Measurements from ENCODE around the gene IGFBP5. TPM values are rescaled to one million over a fixed set of nuclear protein-coding genes. Genes with fewer than 3 reads are reported as not detected.

Gene IGFBP5
- total RNA-seq, 1 experiment from 2014 or later: 3.9 TPM

DNA sequence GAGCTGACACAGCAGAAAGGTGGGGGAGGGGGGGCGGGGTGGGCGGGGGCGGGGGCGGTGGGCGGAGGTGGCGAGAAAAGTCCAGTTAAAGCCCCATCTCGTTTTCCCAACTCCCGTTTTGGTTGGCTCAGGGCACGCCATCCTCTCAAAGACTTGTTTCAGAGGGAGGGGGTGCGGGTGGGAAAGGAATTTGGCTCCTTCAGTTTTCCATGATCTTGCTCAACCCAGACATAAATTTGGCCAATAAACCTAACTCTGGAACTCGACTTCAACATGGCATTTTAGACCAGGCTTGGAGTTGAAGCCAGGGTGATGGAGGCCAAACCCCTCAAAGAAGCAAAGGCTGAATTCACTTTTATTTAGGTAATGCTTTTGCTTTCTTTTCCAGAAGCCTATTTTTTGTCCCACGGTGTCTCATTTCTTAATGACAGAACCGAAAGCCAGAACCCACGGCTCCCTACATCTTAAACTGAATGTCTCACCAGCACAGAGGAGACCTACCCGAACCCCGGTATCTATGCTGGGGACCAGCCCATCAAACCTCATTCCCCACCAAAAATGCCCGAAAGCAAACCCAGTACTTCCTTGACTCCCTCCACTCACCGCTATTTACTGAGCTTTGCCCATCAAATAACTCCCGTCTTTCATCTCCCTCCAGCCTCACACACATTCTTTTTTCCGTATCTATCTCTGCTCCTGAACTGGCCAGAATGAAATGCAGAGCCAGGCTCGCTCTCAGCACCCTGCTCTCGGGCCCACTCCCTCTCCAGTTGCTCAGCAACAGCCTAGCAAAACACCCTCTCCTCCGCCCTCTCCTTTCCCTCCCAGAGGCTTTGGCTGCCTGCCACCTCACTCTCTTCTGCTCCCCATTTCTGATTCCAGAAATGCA is 4.3 kb downstream of the IGFBP5 start:
- DNase-seq (ENCODE audit: low read depth, low spot score) (no peak), ATAC-seq (no peak)
- Histone ChIP-seq H3K9ac (ENCODE audit: low read length) (no peak overlapping the region), H3K4me1 (ENCODE audit: control insufficient read depth in 1 of 2, insufficient read depth in 2 of 2, low read length in 2 of 2) (peaks cover 15 to 57% of the 10 kb centered on the region in 2 experiments), H3K4me2 (ENCODE audit: low read length) (peak overlapping the region; percentile 100), H3K9me3 (ENCODE audit: control insufficient read depth in 1 of 2, insufficient read depth in 1 of 2, low read depth in 1 of 2, low read length in 2 of 2) (no peaks in the 10 kb centered on the region), H3K4me3 (replicated peaks in 1 of 2; ENCODE audit: low read depth in 1 of 2, low read length in 2 of 2) (no peak overlapping the region; a peak in 1 of 4 replicates), H3K79me2 (ENCODE audit: insufficient read depth, low read length) (no peaks in the 10 kb centered on the region), H3K27me3 (ENCODE audit: insufficient read depth, low read length) (no peaks in the 10 kb centered on the region), H4K20me1 (ENCODE audit: insufficient read depth) (no peaks in the 10 kb centered on the region), H2AFZ (ENCODE audit: low read depth, low read length, poor library complexity, severe bottlenecking) (peak overlapping the region; percentile 74), H3K27ac (ENCODE audit: low read depth, low read length) (no peak overlapping the region), H3K36me3 (ENCODE audit: control insufficient read depth in 1 of 2, insufficient read depth in 2 of 2, low read length in 2 of 2) (no peaks in the 10 kb centered on the region), H3K9me2 (ENCODE audit: insufficient read depth) (no peaks in the 10 kb centered on the region)
- ChIA-PET POLR2A (no interaction called here), RAD21 (ENCODE audit: low non-redundant PET in 1 of 2, low total read pairs in 2 of 2, uncharacterized antibody in 2 of 2, unreplicated experiment in 2 of 2) (no interaction called here), CTCF (no interaction called here)
- TF ChIP-seq EZH2phosphoT487 (IDR thresholded peaks at IDR 0.05; ENCODE audit: borderline replicate concordance) (no peak), JUND (IDR thresholded peaks at IDR 0.05) (no peak), ELF1 (IDR thresholded peaks at IDR 0.05; ENCODE audit: borderline replicate concordance, low read depth) (no peak), RAD21 (IDR thresholded peaks at IDR 0.05; ENCODE audit: low read depth) (no peak), SIN3A (IDR thresholded peaks at IDR 0.05; ENCODE audit: low read depth) (no peak), EGR1 (IDR thresholded peaks at IDR 0.05; ENCODE audit: low read depth) (no peak), POLR2A (IDR thresholded peaks at IDR 0.05; ENCODE audit: borderline replicate concordance, extremely low read depth, insufficient read depth, insufficient read length) (no peak), TCF7L2 (IDR thresholded peaks at IDR 0.05; ENCODE audit: borderline replicate concordance, extremely low read depth, insufficient read depth, insufficient read length) (no peak), YY1 (IDR thresholded peaks at IDR 0.05; ENCODE audit: extremely low read depth, insufficient replicate concordance, low read depth, low read length) (no peak), SRF (IDR thresholded peaks at IDR 0.05; ENCODE audit: low read depth) (no peak), POLR2AphosphoS5 (IDR thresholded peaks at IDR 0.05; ENCODE audit: low read depth, low read length) (no peak), FOSL1 (IDR thresholded peaks at IDR 0.05; ENCODE audit: low read depth) (no peak), ZFX (IDR thresholded peaks at IDR 0.05) (no peak), ZNF274 (IDR thresholded peaks at IDR 0.05; ENCODE audit: low read depth, low read length) (no peak), EZH2 (IDR thresholded peaks at IDR 0.05) (no peak)
- TF ChIP-seq, protein P1, sequence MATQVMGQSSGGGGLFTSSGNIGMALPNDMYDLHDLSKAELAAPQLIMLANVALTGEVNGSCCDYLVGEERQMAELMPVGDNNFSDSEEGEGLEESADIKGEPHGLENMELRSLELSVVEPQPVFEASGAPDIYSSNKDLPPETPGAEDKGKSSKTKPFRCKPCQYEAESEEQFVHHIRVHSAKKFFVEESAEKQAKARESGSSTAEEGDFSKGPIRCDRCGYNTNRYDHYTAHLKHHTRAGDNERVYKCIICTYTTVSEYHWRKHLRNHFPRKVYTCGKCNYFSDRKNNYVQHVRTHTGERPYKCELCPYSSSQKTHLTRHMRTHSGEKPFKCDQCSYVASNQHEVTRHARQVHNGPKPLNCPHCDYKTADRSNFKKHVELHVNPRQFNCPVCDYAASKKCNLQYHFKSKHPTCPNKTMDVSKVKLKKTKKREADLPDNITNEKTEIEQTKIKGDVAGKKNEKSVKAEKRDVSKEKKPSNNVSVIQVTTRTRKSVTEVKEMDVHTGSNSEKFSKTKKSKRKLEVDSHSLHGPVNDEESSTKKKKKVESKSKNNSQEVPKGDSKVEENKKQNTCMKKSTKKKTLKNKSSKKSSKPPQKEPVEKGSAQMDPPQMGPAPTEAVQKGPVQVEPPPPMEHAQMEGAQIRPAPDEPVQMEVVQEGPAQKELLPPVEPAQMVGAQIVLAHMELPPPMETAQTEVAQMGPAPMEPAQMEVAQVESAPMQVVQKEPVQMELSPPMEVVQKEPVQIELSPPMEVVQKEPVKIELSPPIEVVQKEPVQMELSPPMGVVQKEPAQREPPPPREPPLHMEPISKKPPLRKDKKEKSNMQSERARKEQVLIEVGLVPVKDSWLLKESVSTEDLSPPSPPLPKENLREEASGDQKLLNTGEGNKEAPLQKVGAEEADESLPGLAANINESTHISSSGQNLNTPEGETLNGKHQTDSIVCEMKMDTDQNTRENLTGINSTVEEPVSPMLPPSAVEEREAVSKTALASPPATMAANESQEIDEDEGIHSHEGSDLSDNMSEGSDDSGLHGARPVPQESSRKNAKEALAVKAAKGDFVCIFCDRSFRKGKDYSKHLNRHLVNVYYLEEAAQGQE (IDR thresholded peaks at IDR 0.05; ENCODE audit: low read depth): no peak
- TF ChIP-seq, protein P2, sequence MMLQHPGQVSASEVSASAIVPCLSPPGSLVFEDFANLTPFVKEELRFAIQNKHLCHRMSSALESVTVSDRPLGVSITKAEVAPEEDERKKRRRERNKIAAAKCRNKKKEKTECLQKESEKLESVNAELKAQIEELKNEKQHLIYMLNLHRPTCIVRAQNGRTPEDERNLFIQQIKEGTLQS (IDR thresholded peaks at IDR 0.05): no peak
- intact Hi-C loops (cut with micrococcal nuclease): no loop called here
- BruUV-seq (replicated peaks): no TSS peak
